Measurements from ENCODE around the gene ARHGAP24. TPM values are rescaled to one million over a fixed set of nuclear protein-coding genes. Genes with fewer than 3 reads are reported as not detected.

The ARHGAP24 gene
- 10 to 100 TPM; 41.6 to 71.2 (median 62.0) TPM for total RNA-seq

GRCh38 chr4:85474818-85475630 lies at the start of gene ARHGAP24:
Gene ARHGAP24, plus strand, starts transcription at chr4:85475150.
- H3K27ac ChIP-seq = peak within 1 kb of the TSS; percentile 78 to 88 (median 84)
- H3K27me3 ChIP-seq = no peaks in the 10 kb centered on the region
- 3% methylated on average over 34 to 36 of the region's 41 CpGs for WGBS, 2 donors
- peaks cover 0 to 36% (median 5%) of the 10 kb centered on the region in 4 donors for H3K4me1 ChIP-seq
- H3K9me3 ChIP-seq = no peaks in the 10 kb centered on the region
- peak; percentile 63 to 87 for DNase-seq (ENCODE audit: low spot score in 2 of 2)
- H3K4me3 ChIP-seq = peak within 1 kb of the TSS; percentile 52 to 66 (median 64)
- H3K36me3 ChIP-seq = no peaks in the 10 kb centered on the region
- TF ChIP-seq CTCF (IDR thresholded peaks at IDR 0.05) (peak in 1 of 5 experiments; percentile 22), EP300 (IDR thresholded peaks at IDR 0.05) (peak; percentile 49 to 97), POLR2A (IDR thresholded peaks at IDR 0.05) (peak; percentile 45 to 62)

GRCh38 chr4:85426366-85426765 lies 48.6 kb upstream of the ARHGAP24 start:
- DNase-seq (ENCODE audit: low spot score in 2 of 2) = no peak
- Histone ChIP-seq H3K27me3 (no peaks in the 10 kb centered on the region), H3K27ac (no peak overlapping the region), H3K9me3 (no peaks in the 10 kb centered on the region), H3K36me3 (no peaks in the 10 kb centered on the region), H3K4me1 (no peaks in the 10 kb centered on the region), H3K4me3 (no peak overlapping the region)
- TF ChIP-seq EP300 (IDR thresholded peaks at IDR 0.05) (no peak), CTCF (IDR thresholded peaks at IDR 0.05) (no peak), POLR2A (IDR thresholded peaks at IDR 0.05) (no peak)
- WGBS, 2 donors = 64 to 69% methylated on average over 3 of the region's 3 CpGs

- no peak overlapping the region for H3K4me3 ChIP-seq
- no peak for DNase-seq (ENCODE audit: low spot score in 2 of 2)
- no peak overlapping the region for H3K27ac ChIP-seq
- H3K4me1 ChIP-seq = no peaks in the 10 kb centered on the region
- no peak for TF ChIP-seq CTCF (IDR thresholded peaks at IDR 0.05)
- TF ChIP-seq EP300 (IDR thresholded peaks at IDR 0.05) = no peak
- TF ChIP-seq POLR2A (IDR thresholded peaks at IDR 0.05) = no peak
- H3K27me3 ChIP-seq = no peaks in the 10 kb centered on the region
- H3K9me3 ChIP-seq = no peaks in the 10 kb centered on the region
- H3K36me3 ChIP-seq = no peaks in the 10 kb centered on the region
- 83 to 92% methylated on average over 1 of the region's 1 CpG for WGBS, 2 donors
These were observed 47.8 kb upstream of the ARHGAP24 start for GRCh38 chr4:85427123-85427522.

- Histone ChIP-seq H3K27me3 (no peaks in the 10 kb centered on the region), H3K9me3 (no peaks in the 10 kb centered on the region), H3K4me1 (no peaks in the 10 kb centered on the region), H3K4me3 (no peak overlapping the region), H3K36me3 (no peaks in the 10 kb centered on the region), H3K27ac (no peak overlapping the region)
- DNase-seq (ENCODE audit: low spot score in 2 of 2) = no peak
- TF ChIP-seq CTCF (IDR thresholded peaks at IDR 0.05) = no peak
- TF ChIP-seq EP300 (IDR thresholded peaks at IDR 0.05) = no peak
- no peak for TF ChIP-seq POLR2A (IDR thresholded peaks at IDR 0.05)
- WGBS, 2 donors = 86 to 92% methylated on average over 3 of the region's 3 CpGs
These were observed 44.7 kb upstream of the ARHGAP24 start for GRCh38 chr4:85430226-85430625.

- Histone ChIP-seq H3K36me3 (no peaks in the 10 kb centered on the region), H3K4me3 (no peak overlapping the region), H3K27ac (no peak overlapping the region), H3K27me3 (no peaks in the 10 kb centered on the region), H3K9me3 (no peaks in the 10 kb centered on the region), H3K4me1 (no peaks in the 10 kb centered on the region)
- WGBS, 2 donors = 58 to 59% methylated on average over 5 of the region's 5 CpGs
- TF ChIP-seq EP300 (IDR thresholded peaks at IDR 0.05) (no peak), CTCF (IDR thresholded peaks at IDR 0.05) (no peak), POLR2A (IDR thresholded peaks at IDR 0.05) (no peak)
- DNase-seq (ENCODE audit: low spot score in 2 of 2) = no peak
These were observed 44.3 kb upstream of the ARHGAP24 start for GRCh38 chr4:85430697-85431096.
